Common myeloid progenitor, CD34-positive (primary cell): Measurements from ENCODE around the gene TTLL12.

Source experiments
- CTCF ChIA-PET: fragments of 350-600 bp; sonication (Branson Sonifier 250); formaldehyde crosslinking; loops from one replicate; lab custom pipeline; 2021; ENCODE audit warnings: antibody characterized with exemption; lab: Charles Lee
- POLR2A ChIA-PET: fragments of 350-600 bp; sonication (Branson Sonifier 250); formaldehyde crosslinking; loops from one replicate; lab custom pipeline; 2021; ENCODE audit warnings: antibody characterized with exemption; lab: Charles Lee
- DNase-seq, 3 donors: peaks; one replicate each; pipeline versions ENCODE4 v3.0.0 to v3.0.0-alpha.2; 2013
- H3K27ac ChIP-seq, 2 experiments: 1 replicate in 1 of 2; 2 replicates in 1 of 2; pipeline ENCODE4 v1.7.0; 2013; ENCODE audit warnings: inconsistent platforms in 2 of 2, low read length in 2 of 2, mild to moderate bottlenecking in 2 of 2, low read depth in 1 of 2, moderate library complexity in 1 of 2; ENCODE audit not compliant: severe bottlenecking in 2 of 2, insufficient read depth in 1 of 2, poor library complexity in 1 of 2
- H3K27me3 ChIP-seq, 5 experiments: replicated peaks in 2 of 5; 1 replicate in 3 of 5; 2 replicates in 2 of 5; pipeline versions ENCODE4 v1.6.1 to v1.7.0; 2013; ENCODE audit warnings: low read length in 4 of 5, mild to moderate bottlenecking in 2 of 5, moderate library complexity in 2 of 5, inconsistent platforms in 1 of 5; ENCODE audit not compliant: insufficient read depth in 5 of 5, control insufficient read depth in 4 of 5
- H3K36me3 ChIP-seq, 4 experiments: 1 replicate in 2 of 4; 2 replicates in 2 of 4; pipeline versions ENCODE4 v1.6.1 to v1.7.0; 2013; ENCODE audit warnings: low read length in 3 of 4, control low read depth in 1 of 4, mild to moderate bottlenecking in 1 of 4; ENCODE audit not compliant: control insufficient read depth in 4 of 4, insufficient read depth in 4 of 4
- H3K4me1 ChIP-seq, 4 experiments: 1 replicate in 3 of 4; 2 replicates in 1 of 4; pipeline versions ENCODE4 v1.6.1 to v1.7.1; 2013; ENCODE audit warnings: low read length in 3 of 4, mild to moderate bottlenecking in 3 of 4, control low read depth in 1 of 4, inconsistent platforms in 1 of 4, moderate library complexity in 1 of 4; ENCODE audit not compliant: control insufficient read depth in 4 of 4, insufficient read depth in 4 of 4; ENCODE audit errors: control extremely low read depth in 1 of 4
- H3K4me3 ChIP-seq, 7 experiments: 1 replicate in 4 of 7; 2 replicates in 3 of 7; pipeline versions ENCODE4 v1.5.1 to v1.7.0; 2013; ENCODE audit warnings: mild to moderate bottlenecking in 7 of 7, low read length in 6 of 7, moderate library complexity in 6 of 7, inconsistent platforms in 2 of 7, low read depth in 2 of 7, control low read depth in 1 of 7; ENCODE audit not compliant: insufficient read depth in 4 of 7, control insufficient read depth in 1 of 7; ENCODE audit errors: extremely low read depth in 1 of 7
- H3K9me3 ChIP-seq, 5 experiments: 1 replicate in 4 of 5; 2 replicates in 1 of 5; pipeline versions ENCODE4 v1.6.1 to v1.7.1; 2013; ENCODE audit warnings: low read length in 4 of 5, mild to moderate bottlenecking in 2 of 5, inconsistent platforms in 1 of 5, low read depth in 1 of 5, moderate library complexity in 1 of 5; ENCODE audit not compliant: control insufficient read depth in 4 of 5, insufficient read depth in 2 of 5; ENCODE audit errors: control extremely low read depth in 1 of 5
- WGBS: methylation state at CpG from one replicate; pipeline ENCODE4 v1.1.5; 2013; ENCODE audit not compliant: insufficient coverage; 5-methylcytosine and 5-hydroxymethylcytosine counted together

Gene TTLL12

DNA sequence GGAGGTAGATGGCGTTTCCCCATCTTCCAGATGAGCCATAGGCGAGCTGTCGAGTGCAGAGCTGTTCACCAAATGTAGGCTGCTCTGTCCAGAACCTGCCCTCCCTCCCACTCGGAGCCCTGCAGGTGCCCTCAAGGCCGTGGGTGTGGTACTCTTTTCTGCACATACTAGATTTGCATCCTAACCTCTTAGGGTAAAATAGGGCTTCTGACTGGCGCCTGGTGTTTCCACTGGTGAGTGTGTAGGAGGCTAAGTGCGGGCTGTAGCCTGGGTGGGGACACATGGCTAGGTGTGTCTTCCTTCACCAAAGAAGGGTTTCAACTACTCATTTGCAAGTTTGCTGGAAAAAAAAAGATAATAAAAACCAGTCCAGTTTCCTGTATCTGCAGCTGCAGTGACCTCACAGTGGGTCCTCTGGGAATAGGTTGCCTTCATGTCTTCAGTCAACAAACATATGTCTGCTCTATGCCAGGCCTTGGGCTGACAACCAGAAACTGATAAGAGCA is 67.9 kb downstream of the TTLL12 start:
- Histone ChIP-seq H3K4me1 (peaks cover 0 to 41% (median 14%) of the 10 kb centered on the region in 4 experiments), H3K36me3 (no peaks in the 10 kb centered on the region), H3K9me3 (no peaks in the 10 kb centered on the region), H3K27me3 (no peaks in the 10 kb centered on the region), H3K4me3 (no peak overlapping the region), H3K27ac (no peak overlapping the region)
- WGBS: 89% methylated on average over 4 of the region's 7 CpGs
- DNase-seq: no peak
- ChIA-PET CTCF (interaction anchor here (3.1 kb wide), 1 partner anchor 9 kb away, joined by 6 read pairs; the partner anchor contains the start of gene BIK), POLR2A (no interaction called here)

DNA sequence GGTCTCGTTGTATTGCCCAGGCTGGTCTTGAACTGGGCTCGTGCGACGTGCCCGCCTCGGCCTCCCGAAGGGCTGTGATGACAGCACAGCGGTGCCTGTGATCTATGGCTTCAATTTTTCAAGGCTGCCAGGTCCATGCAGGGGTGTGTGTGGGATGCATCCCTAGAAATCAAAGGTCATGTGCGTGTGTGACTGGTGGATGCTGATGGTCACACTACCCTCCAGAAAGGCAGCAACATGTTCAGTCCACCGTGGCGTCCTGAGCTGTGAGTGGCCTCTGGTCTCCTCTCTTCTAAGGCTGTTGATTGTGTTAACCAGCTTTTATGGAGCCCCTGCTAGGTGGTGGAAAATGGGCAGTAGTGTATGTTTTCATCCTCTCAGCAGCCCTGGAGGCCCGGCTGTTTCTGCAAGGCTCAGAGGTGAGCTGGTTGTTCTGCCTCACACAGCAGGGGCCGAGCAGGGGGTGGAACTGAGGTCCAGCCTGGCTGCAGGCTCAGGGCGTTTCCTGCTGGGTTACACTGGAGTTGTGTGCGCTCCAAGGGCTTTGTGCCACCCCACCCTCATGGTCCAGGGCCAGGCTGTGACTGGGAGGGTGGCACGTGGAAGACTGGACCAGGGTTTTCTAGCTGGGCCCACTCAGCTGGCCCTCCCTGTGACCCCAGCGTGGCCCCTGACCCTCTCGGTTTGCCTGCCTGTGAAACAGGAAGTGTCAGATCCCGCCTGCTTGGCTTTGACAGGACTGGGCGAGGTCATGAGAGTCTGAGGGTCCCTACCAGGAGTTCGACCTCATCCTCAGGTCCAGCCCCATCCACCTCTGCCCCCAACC is 68.7 kb downstream of the TTLL12 start:
- 90% methylated on average over 19 of the region's 21 CpGs for WGBS
- CTCF ChIA-PET: no interaction called here
- POLR2A ChIA-PET: no interaction called here
- no peak overlapping the region for H3K27ac ChIP-seq
- H3K4me1 ChIP-seq: peaks cover 0 to 49% (median 20%) of the 10 kb centered on the region in 4 experiments
- no peak for DNase-seq
- H3K9me3 ChIP-seq: no peaks in the 10 kb centered on the region
- H3K36me3 ChIP-seq: no peaks in the 10 kb centered on the region
- no peak overlapping the region for H3K4me3 ChIP-seq
- no peaks in the 10 kb centered on the region for H3K27me3 ChIP-seq

DNA sequence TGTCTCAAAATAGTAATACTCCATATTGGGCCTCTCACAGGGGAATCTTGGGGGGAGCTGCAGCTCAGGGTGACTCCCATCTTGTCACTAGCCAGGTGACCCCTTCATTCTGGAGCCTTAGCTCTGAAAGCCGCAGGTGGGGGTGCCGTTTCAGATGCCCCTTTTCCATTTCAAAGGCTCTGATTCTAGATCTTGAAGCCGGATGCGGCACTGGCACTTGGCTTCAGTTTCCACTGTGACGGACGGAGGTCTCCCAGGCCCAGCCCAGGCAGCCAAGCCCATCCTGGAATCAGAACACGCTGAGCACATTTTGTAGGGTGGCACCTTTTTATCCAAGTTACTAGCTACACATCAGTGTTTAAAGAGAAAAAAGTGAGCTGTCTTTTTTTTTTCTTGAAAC is 70.0 kb downstream of the TTLL12 start:
- peaks cover 0 to 3% (median under 1%) of the 10 kb centered on the region in 5 experiments for H3K27me3 ChIP-seq
- 99% methylated on average over 6 of the region's 7 CpGs for WGBS
- no peak overlapping the region for H3K27ac ChIP-seq
- ChIA-PET CTCF (interaction anchor here (0.6 kb wide), 1 partner anchor 12 kb away, joined by 3 read pairs; no protein-coding TSS in a partner anchor), POLR2A (interaction anchor here (0.6 kb wide), 2 partner anchors 9 to 965 kb away, joined by 3 to 6 read pairs; no protein-coding TSS in a partner anchor)
- H3K36me3 ChIP-seq: no peaks in the 10 kb centered on the region
- peaks cover 0 to 49% (median 21%) of the 10 kb centered on the region in 4 experiments for H3K4me1 ChIP-seq
- DNase-seq: no peak
- no peak overlapping the region for H3K4me3 ChIP-seq
- no peaks in the 10 kb centered on the region for H3K9me3 ChIP-seq
